Central memory CD8-positive, alpha-beta T cell (primary cell): Measurements from ENCODE around the gene POLR2A.
"Not testable (repeated sequence)": the region's sequence is repeated elsewhere in the genome, so short reads cannot be mapped to it uniquely, and the experiment has no call there.

Source experiments
- ATAC-seq: fragments of 150-1000 bp; cut with Tn5 transposase; replicated peaks from 2 replicates; pipeline ENCODE4 v1.10.0; 2022; ENCODE audit warnings: mild to moderate bottlenecking, moderate FRiP score, moderate number of reproducible peaks; ENCODE audit not compliant: poor library complexity, severe bottlenecking; ENCODE audit errors: extremely low read depth
- DNase-seq, 2 donors: peaks; one replicate each; pipeline ENCODE4 v3.0.0; 2021; ENCODE audit warnings: low spot score in 2 of 2
- H3K27ac Mint-ChIP-seq: one replicate; pipeline ENCODE4 v1.8.0; 2022; ENCODE audit warnings: low read depth, mild to moderate bottlenecking, moderate library complexity, mixed read lengths
- H3K27me3 Mint-ChIP-seq: one replicate; pipeline ENCODE4 v1.8.0; 2022; ENCODE audit warnings: mixed read lengths
- H3K36me3 Mint-ChIP-seq: one replicate; pipeline ENCODE4 v1.8.0; 2022; ENCODE audit warnings: mild to moderate bottlenecking, moderate library complexity, mixed read lengths; ENCODE audit not compliant: insufficient read depth
- H3K4me1 Mint-ChIP-seq: one replicate; pipeline ENCODE4 v1.8.0; 2022; ENCODE audit warnings: mixed read lengths
- H3K4me3 Mint-ChIP-seq: one replicate; pipeline ENCODE4 v1.8.0; 2022; ENCODE audit warnings: mild to moderate bottlenecking, moderate library complexity, mixed read lengths
- H3K9me3 Mint-ChIP-seq: one replicate; pipeline ENCODE4 v1.8.0; 2022; ENCODE audit warnings: mixed read lengths

POLR2A gene

DNA sequence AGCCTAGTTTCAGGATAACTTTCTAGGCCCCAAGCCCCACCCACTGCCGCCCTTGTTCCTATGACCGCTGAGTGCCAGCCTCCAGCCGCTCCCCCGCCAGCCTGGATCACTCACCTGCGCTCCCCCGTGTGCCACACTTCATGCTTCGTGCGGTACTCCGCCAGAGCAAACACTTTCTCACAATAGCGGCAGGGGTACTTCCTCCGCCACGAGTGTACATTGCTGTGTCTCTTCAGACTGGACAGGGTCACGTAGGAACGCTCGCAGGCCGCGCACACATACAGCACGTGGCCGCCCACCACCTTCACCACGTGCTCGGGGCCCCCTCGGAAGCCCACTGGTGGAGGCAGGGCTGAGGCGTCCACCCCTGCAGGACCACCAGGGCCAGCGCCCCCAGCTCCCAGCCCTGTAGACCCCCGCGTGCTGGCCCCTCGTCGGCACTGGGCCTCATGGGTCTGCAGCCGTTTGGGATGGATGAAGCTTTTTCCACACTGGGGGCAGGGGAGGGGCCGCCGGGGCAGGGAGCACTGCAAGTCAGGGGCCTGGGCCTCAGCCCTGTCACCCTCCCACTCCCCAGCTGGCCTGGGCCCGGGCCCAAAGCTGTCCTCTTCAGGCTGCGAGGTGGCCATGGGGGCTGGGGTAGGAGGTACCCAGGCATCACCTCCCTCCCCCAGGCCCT is 18.4 kb upstream of the POLR2A start:
- Mint-ChIP-seq H3K27ac (peak overlapping the region; percentile 61), H3K27me3 (no peaks in the 10 kb centered on the region), H3K4me1 (peaks cover 21% of the 10 kb centered on the region), H3K4me3 (no peak overlapping the region), H3K9me3 (no peaks in the 10 kb centered on the region), H3K36me3 (peaks cover 25% of the 10 kb centered on the region)
- ATAC-seq (no peak), DNase-seq (no peak)

DNA sequence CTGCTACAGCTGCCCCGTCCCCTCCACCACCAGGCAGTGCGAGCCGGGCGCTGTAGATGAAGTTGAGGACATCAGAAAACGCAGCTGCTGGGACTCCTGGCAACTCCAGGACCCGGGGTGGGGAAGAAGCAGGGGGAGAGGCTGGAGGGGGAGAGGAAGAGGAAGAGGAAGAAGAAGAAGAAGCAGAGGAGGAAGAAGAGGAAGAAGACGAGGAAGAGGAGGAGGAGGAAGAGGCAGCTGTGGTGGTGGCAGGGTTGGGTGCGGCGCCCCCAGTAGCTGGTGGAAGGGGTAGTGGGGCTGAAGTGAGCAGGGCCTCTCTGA is 17.9 kb upstream of the POLR2A start:
- no peaks in the 10 kb centered on the region for H3K9me3 Mint-ChIP-seq
- no peaks in the 10 kb centered on the region for H3K27me3 Mint-ChIP-seq
- H3K4me3 Mint-ChIP-seq = no peak overlapping the region
- peaks cover 20% of the 10 kb centered on the region for H3K4me1 Mint-ChIP-seq
- no peak for DNase-seq
- H3K27ac Mint-ChIP-seq = peak overlapping the region; percentile 61
- peaks cover 25% of the 10 kb centered on the region for H3K36me3 Mint-ChIP-seq
- no peak for ATAC-seq

DNA sequence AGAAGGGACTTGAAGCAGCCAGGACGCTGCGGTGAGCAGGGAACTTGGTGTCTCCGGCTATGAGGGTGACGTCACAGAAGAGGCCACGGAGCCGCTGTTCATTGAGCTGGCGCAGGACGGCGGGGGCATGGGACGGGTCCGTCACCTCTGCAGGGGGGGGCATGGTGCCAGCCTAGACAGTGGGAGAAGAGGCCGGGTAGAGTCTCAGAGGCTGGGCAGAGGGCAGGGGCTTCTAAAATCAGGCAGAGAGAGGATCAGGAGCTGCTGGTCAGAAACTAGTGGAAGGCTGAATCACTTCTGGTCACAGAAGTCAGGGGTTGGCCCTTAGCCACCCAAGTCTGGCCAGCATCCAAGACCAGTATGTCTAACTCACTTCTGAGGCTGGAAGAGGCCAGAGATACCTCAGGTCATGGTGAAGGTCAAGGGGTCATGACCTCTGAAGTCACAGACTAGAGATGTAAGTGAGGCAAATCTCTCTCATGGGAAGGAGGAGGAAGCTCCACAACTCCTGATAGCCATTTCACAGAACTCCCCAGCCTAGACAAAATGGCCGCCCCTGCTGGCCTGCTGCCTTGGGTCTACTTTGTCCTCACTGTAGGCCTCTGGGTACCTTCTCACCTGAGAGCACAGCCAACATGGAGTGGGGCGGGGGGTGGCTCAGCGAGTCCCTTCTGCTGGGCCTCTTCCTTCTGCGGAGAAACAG is 17.4 kb upstream of the POLR2A start:
- no peak overlapping the region for H3K4me3 Mint-ChIP-seq
- H3K27me3 Mint-ChIP-seq = no peaks in the 10 kb centered on the region
- no peaks in the 10 kb centered on the region for H3K9me3 Mint-ChIP-seq
- no peak for ATAC-seq
- no peak for DNase-seq
- peaks cover 23% of the 10 kb centered on the region for H3K4me1 Mint-ChIP-seq
- peaks cover 25% of the 10 kb centered on the region for H3K36me3 Mint-ChIP-seq
- H3K27ac Mint-ChIP-seq = peak overlapping the region; percentile 61

DNA sequence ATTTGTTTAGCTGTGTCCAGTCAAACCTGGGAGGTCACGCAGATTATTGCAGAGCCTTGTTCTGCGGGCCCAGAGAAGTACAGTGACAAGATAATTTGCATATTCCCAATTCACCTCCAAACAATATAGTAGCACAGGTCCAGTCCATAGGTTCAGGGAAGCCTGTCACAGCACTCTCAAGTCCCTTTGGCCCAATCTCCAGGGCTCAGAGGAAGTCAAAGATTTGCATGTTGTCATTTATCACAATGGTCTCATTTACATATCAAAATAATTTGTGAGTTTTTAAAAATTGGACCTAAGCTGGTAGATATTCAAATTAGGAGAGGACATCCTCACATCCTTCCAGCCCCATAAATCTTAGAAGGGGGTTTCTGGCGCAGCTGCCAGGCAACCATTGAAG is 16.7 kb upstream of the POLR2A start:
- no peak overlapping the region for H3K27ac Mint-ChIP-seq
- ATAC-seq (no peak), DNase-seq (no peak)
- no peaks in the 10 kb centered on the region for H3K27me3 Mint-ChIP-seq
- H3K4me3 Mint-ChIP-seq = no peak overlapping the region
- no peaks in the 10 kb centered on the region for H3K9me3 Mint-ChIP-seq
- H3K4me1 Mint-ChIP-seq = peaks cover 28% of the 10 kb centered on the region
- H3K36me3 Mint-ChIP-seq = peaks cover 25% of the 10 kb centered on the region

DNA sequence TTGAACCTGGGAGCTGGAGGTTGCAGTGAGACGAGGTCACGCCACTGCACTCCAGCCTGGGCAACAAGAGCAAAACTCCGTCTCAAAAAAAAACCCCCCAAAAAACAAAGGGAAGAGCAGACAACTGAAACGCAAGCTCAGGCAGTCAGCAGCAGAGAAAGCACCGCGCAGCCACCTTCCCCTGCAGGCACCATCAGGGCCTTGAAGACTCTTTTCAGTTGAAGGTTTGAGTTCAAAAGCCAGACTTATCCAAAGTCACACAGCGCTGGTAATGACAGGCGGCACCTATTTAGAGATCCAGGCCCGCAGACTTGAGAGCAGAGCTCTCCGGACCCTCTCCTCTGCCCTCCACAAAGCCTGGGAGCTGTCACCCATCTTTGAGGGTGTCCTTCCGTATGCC is 15.9 kb upstream of the POLR2A start:
- peaks cover 21% of the 10 kb centered on the region for H3K36me3 Mint-ChIP-seq
- ATAC-seq = no peak
- no peaks in the 10 kb centered on the region for H3K27me3 Mint-ChIP-seq
- DNase-seq = no peak
- no peak overlapping the region for H3K4me3 Mint-ChIP-seq
- H3K4me1 Mint-ChIP-seq = peaks cover 28% of the 10 kb centered on the region
- H3K27ac Mint-ChIP-seq = no peak overlapping the region
- no peaks in the 10 kb centered on the region for H3K9me3 Mint-ChIP-seq

DNA sequence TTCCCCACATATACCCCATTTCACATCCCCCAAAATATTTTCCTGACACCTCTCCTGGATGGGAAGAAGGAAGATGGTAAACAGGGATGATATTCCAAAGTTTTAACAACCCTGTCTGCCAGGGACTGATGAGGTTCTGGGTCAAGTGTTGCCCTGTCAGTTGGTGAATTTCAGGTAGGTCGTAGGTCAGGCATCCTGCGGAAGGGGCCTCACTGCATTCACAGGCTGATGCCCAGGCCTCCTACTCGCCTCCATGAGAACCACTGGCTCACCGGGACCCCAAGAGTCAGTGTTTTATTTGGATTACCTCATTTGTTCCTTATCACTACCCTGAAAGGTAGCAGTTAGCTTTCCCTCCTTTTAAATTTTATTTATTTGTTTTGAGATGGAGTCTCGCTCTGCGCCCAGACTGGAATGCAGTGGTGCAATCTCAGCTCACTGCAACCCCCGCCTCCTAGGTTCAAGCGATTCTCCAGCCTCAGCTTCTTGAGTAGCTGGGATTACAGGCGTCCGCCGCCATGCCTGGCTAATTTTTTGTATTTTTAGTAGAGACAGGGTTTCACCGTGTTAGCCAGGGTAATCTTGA is 15.3 kb upstream of the POLR2A start:
- no peaks in the 10 kb centered on the region for H3K9me3 Mint-ChIP-seq
- H3K27me3 Mint-ChIP-seq = no peaks in the 10 kb centered on the region
- H3K4me3 Mint-ChIP-seq = no peak overlapping the region
- H3K27ac Mint-ChIP-seq = no peak overlapping the region
- H3K4me1 Mint-ChIP-seq = peaks cover 28% of the 10 kb centered on the region
- no peak for DNase-seq
- H3K36me3 Mint-ChIP-seq = peaks cover 16% of the 10 kb centered on the region
- ATAC-seq = no peak

DNA sequence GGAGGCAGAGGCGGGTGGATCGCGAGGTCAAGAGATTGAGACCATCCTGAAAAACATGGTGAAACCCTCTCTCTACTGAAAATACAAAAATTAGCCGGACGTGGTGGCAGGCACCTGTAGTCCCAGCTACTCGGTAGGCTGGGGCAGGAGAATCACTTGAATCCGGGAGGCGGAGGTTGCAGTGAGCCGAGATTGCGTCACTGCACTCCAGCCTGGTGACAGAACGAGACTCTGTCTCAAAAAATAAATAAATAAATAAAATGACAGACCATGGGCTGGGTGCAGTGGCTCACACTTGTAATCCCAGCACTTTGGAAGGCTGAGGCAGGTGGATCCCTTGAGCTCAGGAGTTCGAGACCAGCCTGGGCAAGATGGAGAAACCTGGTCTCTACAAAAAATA is 14.3 kb upstream of the POLR2A start:
- not testable (repeated sequence) for H3K27ac Mint-ChIP-seq, DNase-seq, H3K27me3 Mint-ChIP-seq, ATAC-seq, H3K9me3 Mint-ChIP-seq, H3K4me3 Mint-ChIP-seq
- H3K4me1 Mint-ChIP-seq = peaks cover 28% of the 10 kb centered on the region
- H3K36me3 Mint-ChIP-seq = peaks cover 13% of the 10 kb centered on the region

DNA sequence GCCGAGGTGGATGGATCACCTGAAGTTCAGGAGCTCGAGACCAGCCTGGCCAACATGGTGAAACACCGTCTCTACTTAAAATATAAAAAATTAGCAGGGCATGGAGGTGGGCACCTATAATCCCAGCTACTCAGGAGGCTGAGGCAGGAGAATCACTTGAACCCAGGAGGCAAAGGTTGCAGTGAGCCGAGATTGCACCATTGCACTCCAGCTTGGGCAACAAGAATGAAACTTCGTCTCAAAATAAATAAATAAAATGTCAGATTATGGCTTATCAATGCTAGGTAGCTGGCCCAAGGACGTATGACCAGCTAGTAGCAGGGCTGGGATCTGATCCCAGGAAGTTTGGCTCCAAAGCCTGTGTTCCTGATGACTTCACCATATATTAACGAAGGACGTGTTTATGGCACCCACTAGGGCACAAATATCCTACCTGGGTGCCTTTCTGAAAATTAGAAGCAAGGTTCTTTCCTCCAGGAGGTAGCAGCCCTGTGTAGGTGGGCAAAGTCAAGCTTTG is 13.7 kb upstream of the POLR2A start:
- H3K4me1 Mint-ChIP-seq = peaks cover 28% of the 10 kb centered on the region
- not testable (repeated sequence) for DNase-seq, H3K27me3 Mint-ChIP-seq, ATAC-seq, H3K4me3 Mint-ChIP-seq, H3K27ac Mint-ChIP-seq, H3K9me3 Mint-ChIP-seq
- peaks cover 11% of the 10 kb centered on the region for H3K36me3 Mint-ChIP-seq

DNA sequence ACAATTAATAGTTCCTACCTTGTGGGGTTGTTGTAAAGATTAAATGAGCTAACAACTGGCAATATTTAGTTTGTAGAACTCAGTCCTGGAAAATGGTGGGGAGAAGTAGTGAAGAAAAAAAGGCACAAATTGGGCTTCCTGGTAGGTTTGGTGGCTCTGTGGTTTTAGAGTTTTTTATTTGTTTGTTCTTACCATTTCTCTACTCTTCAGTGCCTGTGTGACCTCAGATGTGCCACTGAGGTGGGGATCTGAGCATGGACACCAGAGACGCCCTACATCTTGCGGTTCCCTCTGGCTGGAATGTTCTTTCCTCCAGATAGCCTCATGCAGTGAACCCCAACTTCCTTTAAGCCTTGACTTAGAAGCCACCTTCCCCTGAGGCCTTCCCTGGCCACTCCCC is 12.4 kb upstream of the POLR2A start:
- Mint-ChIP-seq H3K4me3 (no peak overlapping the region), H3K4me1 (peaks cover 37% of the 10 kb centered on the region), H3K27me3 (no peaks in the 10 kb centered on the region), H3K36me3 (peaks cover 14% of the 10 kb centered on the region), H3K27ac (no peak overlapping the region), H3K9me3 (no peaks in the 10 kb centered on the region)
- DNase-seq = no peak
- ATAC-seq = no peak

DNA sequence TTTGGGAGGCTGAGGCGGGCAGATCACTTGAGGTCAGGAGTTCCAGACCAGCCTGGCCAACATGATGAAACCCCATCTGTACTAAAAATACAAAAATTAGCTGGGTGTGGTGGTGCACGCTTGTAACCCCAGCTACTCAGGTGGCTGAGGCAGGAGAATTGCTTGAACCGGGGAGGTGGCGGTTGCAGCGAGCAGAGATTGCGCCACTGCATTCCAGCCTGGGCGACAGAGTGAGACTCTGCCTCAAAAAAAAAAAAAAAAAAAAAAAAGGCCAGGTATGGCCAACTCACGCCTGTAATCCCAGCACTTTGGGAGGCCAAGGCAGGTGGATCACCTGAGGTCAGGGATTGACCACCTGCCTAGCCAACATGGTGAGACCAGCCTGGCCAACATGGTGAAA is 9.4 kb upstream of the POLR2A start:
- not testable (repeated sequence) for H3K9me3 Mint-ChIP-seq, ATAC-seq, H3K4me3 Mint-ChIP-seq, H3K27me3 Mint-ChIP-seq, DNase-seq, H3K27ac Mint-ChIP-seq
- H3K4me1 Mint-ChIP-seq = peaks cover 48% of the 10 kb centered on the region
- H3K36me3 Mint-ChIP-seq = peaks cover 18% of the 10 kb centered on the region

DNA sequence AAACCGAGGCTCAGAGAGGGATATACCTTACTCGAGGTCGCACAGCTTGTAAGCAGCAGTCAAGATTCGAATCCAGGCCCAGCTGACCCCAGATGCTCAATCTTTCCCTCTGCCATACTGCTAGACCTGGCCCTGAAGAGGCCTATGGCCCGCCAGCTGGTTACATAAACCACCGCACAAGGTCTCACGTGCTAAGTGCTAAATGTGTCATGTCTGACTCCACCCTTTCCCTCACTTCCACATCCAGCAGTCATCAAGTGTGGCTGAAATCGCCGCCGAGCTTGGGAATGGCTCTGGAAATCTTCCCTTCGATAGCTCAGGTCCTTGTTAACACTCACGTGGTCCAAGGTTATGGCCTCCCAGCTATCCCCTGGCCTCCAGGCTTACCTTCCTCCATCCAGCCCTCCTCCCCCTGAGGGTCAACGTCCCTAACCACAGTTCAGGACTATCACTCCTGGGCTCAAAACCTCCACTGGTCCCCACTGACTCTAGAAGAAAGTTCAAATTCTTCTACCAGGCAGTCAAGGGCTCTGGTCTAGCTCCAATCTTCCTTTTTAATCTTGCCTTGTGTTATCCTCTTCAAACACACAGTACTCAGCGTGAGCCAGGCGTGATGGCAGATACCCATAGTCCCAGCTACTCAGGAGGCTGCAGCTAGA is 8.3 kb upstream of the POLR2A start:
- DNase-seq (no peak), ATAC-seq (no peak)
- Mint-ChIP-seq H3K27me3 (no peaks in the 10 kb centered on the region), H3K4me1 (peaks cover 50% of the 10 kb centered on the region), H3K9me3 (no peaks in the 10 kb centered on the region), H3K4me3 (no peak overlapping the region), H3K36me3 (peaks cover 23% of the 10 kb centered on the region), H3K27ac (peak overlapping the region; percentile 81)

DNA sequence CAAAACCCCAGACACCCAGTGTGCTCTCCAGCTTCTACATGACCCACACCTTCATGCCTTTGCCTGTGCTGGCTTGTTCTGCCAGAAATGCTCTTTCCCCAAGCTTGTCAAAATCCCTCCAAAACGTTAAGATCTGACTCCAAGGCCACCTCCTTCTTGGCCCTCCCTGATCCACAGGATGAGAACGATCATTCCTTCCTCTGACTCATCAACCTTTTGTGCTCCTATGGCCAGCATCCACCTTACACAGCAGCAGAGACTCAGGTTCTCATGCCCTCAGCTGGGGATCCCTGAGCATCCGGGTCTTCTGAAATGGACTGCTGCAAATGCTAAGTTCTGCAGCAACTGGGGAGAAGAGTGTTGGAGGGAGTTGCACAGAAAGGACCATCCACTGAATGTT is 7.7 kb upstream of the POLR2A start:
- H3K4me1 Mint-ChIP-seq = peaks cover 51% of the 10 kb centered on the region
- no peaks in the 10 kb centered on the region for H3K27me3 Mint-ChIP-seq
- H3K9me3 Mint-ChIP-seq = no peaks in the 10 kb centered on the region
- H3K4me3 Mint-ChIP-seq = no peak overlapping the region
- DNase-seq = no peak
- peaks cover 23% of the 10 kb centered on the region for H3K36me3 Mint-ChIP-seq
- ATAC-seq = no peak
- peak overlapping the region; percentile 81 for H3K27ac Mint-ChIP-seq
